HepG2 (cell line): ENCODE measurements around the gene MBD4. TPM values are rescaled to one million over a fixed set of nuclear protein-coding genes. Genes with fewer than 3 reads are reported as not detected.

Experiments used
- ATAC-seq: fragments of 200-7000 bp; cut with Tn5 transposase; 3 replicates; pipeline ENCODE4 v1.9.1; 2020; ENCODE audit warnings: mild to moderate bottlenecking, moderate library complexity
- BruUV-seq: library from RNA; stranded (reverse); fragments of 400-500 nt; replicated peaks from 2 replicates; lab custom pipeline; 2021; lab: Mats Ljungman, UMichigan
- CTCF ChIA-PET: fragments of 300-600 bp; formaldehyde crosslinking; extraction: SDS; loops from one replicate; lab custom pipeline; 2021; ENCODE audit warnings: low total read pairs, inconsistent platforms, low intra/inter-chr PET ratio; lab: Yijun Ruan, JAX
- POLR2A ChIA-PET: fragments of 350-600 bp; sonication (Branson Sonifier 250); formaldehyde crosslinking; loops from one replicate; lab custom pipeline; 2020; ENCODE audit warnings: antibody characterized with exemption, inconsistent platforms; lab: Yijun Ruan, JAX
- DNase-seq: peaks from one replicate; pipeline ENCODE4 v3.0.0-alpha.2; 2015; ENCODE audit warnings: low spot score
- FAIRE-seq: peaks from 3 replicates; lab custom pipeline; 2011; peaks lifted over from hg19 to GRCh38; lab: Jason Lieb, UNC
- H2AFZ ChIP-seq: one replicate; pipeline ENCODE4 v1.6.1; 2011; ENCODE audit warnings: low read length, inconsistent platforms
- H3K27ac ChIP-seq: fragments of 300-600 bp; 3 replicates; pipeline ENCODE4 v1.8.0; 2011; ENCODE audit warnings: mixed run types, mild to moderate bottlenecking, mixed read lengths, low read length, inconsistent platforms; ENCODE audit not compliant: insufficient read depth; ENCODE audit errors: extremely low read length
- H3K27me3 ChIP-seq, 2 experiments: fragments of 200-600 bp in 1 of 2; 2 replicates in 1 of 2; 3 replicates in 1 of 2; pipeline versions ENCODE4 v1.6.0 to v1.8.0; 2011; ENCODE audit warnings: low read length in 2 of 2, mild to moderate bottlenecking in 2 of 2, moderate library complexity in 2 of 2, inconsistent platforms in 1 of 2; ENCODE audit not compliant: insufficient read depth in 2 of 2, control insufficient read depth in 1 of 2
- H3K36me3 ChIP-seq, 2 experiments: fragments of 200-600 bp in 1 of 2; replicated peaks in 1 of 2; 2 replicates in 1 of 2; 3 replicates in 1 of 2; pipeline versions ENCODE4 v1.5.1 to v1.8.0; 2011; ENCODE audit warnings: low read length in 2 of 2, inconsistent platforms in 1 of 2; ENCODE audit not compliant: insufficient read depth in 2 of 2, control insufficient read depth in 1 of 2
- H3K4me1 ChIP-seq: 2 replicates; pipeline ENCODE4 v1.5.1; 2012; ENCODE audit warnings: low read length, inconsistent platforms; ENCODE audit not compliant: insufficient read depth
- H3K4me2 ChIP-seq: 2 replicates; pipeline ENCODE4 v1.6.0; 2011; ENCODE audit warnings: low read depth, low read length, inconsistent platforms
- H3K4me3 ChIP-seq, 3 experiments: fragments of 200-600 bp in 1 of 3; sonication (generic), shearing (Covaris generic) in 1 of 3; replicated peaks in 1 of 3; 2 replicates each; pipeline ENCODE4 v1.5.1; 2011 to 2016; ENCODE audit warnings: low read length in 3 of 3, inconsistent platforms in 2 of 3, low read depth in 2 of 3, mild to moderate bottlenecking in 2 of 3, control low read depth in 1 of 3, mixed read lengths in 1 of 3; ENCODE audit not compliant: insufficient read depth in 1 of 3
- H3K79me2 ChIP-seq: one replicate; pipeline ENCODE4 v1.6.1; 2011; ENCODE audit warnings: low read length, inconsistent platforms; ENCODE audit not compliant: insufficient read depth
- H3K9ac ChIP-seq: 2 replicates; pipeline ENCODE4 v1.6.0; 2011; ENCODE audit warnings: mild to moderate bottlenecking, low read depth, low read length, inconsistent platforms; ENCODE audit not compliant: insufficient read depth
- H3K9me3 ChIP-seq: 2 replicates; pipeline ENCODE4 v1.5.1; 2012; ENCODE audit warnings: mild to moderate bottlenecking, low read length
- H4K20me1 ChIP-seq: 2 replicates; pipeline ENCODE4 v1.6.0; 2011; ENCODE audit warnings: inconsistent platforms, mild to moderate bottlenecking, low read length, moderate library complexity; ENCODE audit not compliant: insufficient read depth
- ARNTL ChIP-seq: sonication (generic); formaldehyde crosslinking; IDR thresholded peaks from 2 replicates; pipeline ENCODE4 v1.4.0; 2020; ENCODE audit warnings: mild to moderate bottlenecking, missing genetic modification reagents
- DMTF1 ChIP-seq: sonication (generic); formaldehyde crosslinking; IDR thresholded peaks from 2 replicates; pipeline ENCODE4 v1.4.0; 2020; ENCODE audit warnings: mild to moderate bottlenecking, missing genetic modification reagents
- MNT ChIP-seq: fragments of 450-650 bp; IDR thresholded peaks from 2 replicates; pipeline ENCODE4 v1.6.1; 2016
- PHB2 ChIP-seq: fragments of 450-650 bp; IDR thresholded peaks from 2 replicates; pipeline ENCODE4 v1.6.1; 2018; ENCODE audit not compliant: partially characterized antibody
- RXRA ChIP-seq: sonication (generic); formaldehyde crosslinking; IDR thresholded peaks from 2 replicates; pipeline ENCODE4 v1.5.1; 2020; ENCODE audit warnings: missing genetic modification reagents
- TMF1 ChIP-seq: sonication (generic); formaldehyde crosslinking; IDR thresholded peaks from 2 replicates; pipeline ENCODE4 v1.8.1; 2022; ENCODE audit warnings: low read depth, missing genetic modification reagents
- ZFP36L2 ChIP-seq: sonication (generic); formaldehyde crosslinking; IDR thresholded peaks from 2 replicates; pipeline ENCODE4 v1.4.0; 2020; ENCODE audit warnings: missing genetic modification reagents
- ZNF142 ChIP-seq: sonication (generic); formaldehyde crosslinking; IDR thresholded peaks from 2 replicates; pipeline ENCODE4 v1.4.0; 2020; ENCODE audit warnings: missing genetic modification reagents
- ZNF143 ChIP-seq: sonication (generic); formaldehyde crosslinking; IDR thresholded peaks from 2 replicates; pipeline ENCODE4 v1.4.0; 2020; ENCODE audit warnings: missing genetic modification reagents
- ZNF33B ChIP-seq: sonication (generic); formaldehyde crosslinking; IDR thresholded peaks from 2 replicates; pipeline ENCODE4 v1.5.1; 2020; ENCODE audit warnings: mild to moderate bottlenecking, missing genetic modification reagents
- ZNF543 ChIP-seq: sonication (generic); formaldehyde crosslinking; IDR thresholded peaks from 2 replicates; pipeline ENCODE4 v1.4.0; 2020; ENCODE audit warnings: mild to moderate bottlenecking, missing genetic modification reagents
- ZSCAN9 ChIP-seq: IDR thresholded peaks from 2 replicates; pipeline ENCODE4 v1.6.1; 2016; ENCODE audit warnings: borderline replicate concordance
- WGBS: methylation state at CpG from one replicate; pipeline ENCODE4 v1.1.6; 2017; ENCODE audit warnings: low lambda C conversion rate; 5-methylcytosine and 5-hydroxymethylcytosine counted together
- in situ Hi-C: cut with HindIII; loops from 2 replicates; pipeline ENCODE4 v1.10.0; 2017; ENCODE audit warnings: low pct_unique_long_range_greater_than_20kb; ENCODE audit not compliant: extremely low pct_ligation_motif_present
- intact Hi-C: fragments of 100-400 bp; cut with micrococcal nuclease; formaldehyde crosslinking; loops from one replicate; pipeline ENCODE4 v1.10.0; 2022; ENCODE audit not compliant: unreplicated experiment
- polyA plus RNA-seq, 8 experiments: library from polyadenylated mRNA; depleted of rRNA in 3 of 8; stranded (reverse) in 7 of 8; unstranded in 1 of 8; fragments of >200 nt; fragmentation: Illumina TruSeq in 4 of 8; extraction: Trizol in 4 of 8; gene quantifications; 2 replicates each; pipeline versions ENCODE4 v1.2.1 to v1.2.3, GENCODE V29; 2011 to 2016; ENCODE audit warnings: low read depth in 4 of 8, missing spikeins in 1 of 8, mixed read lengths in 1 of 8; ENCODE audit not compliant: insufficient read depth in 1 of 8
- total RNA-seq, 5 experiments: library from RNA; depleted of rRNA; stranded (reverse); fragments of >200 nt; fragmentation: Illumina TruSeq; extraction: Trizol; gene quantifications; 2 replicates each; pipeline ENCODE4 v1.2.3, GENCODE V29; 2016; ENCODE audit warnings: low read depth in 1 of 5

The MBD4 gene
- total and polyA plus RNA-seq, 2 of the 13 experiments (the other 11 are each of a cell fraction or from before 2014, with no cell fraction given) = 14.9 to 25.3 TPM

GRCh38 chr3:129448186-129448895, 8.6 kb upstream of the MBD4 start:
- ATAC-seq (no peak), DNase-seq (no peak), FAIRE-seq (no peak)
- in situ Hi-C loops = no loop called here
- Histone ChIP-seq H3K9me3 (no peaks in the 10 kb centered on the region), H3K4me1 (peaks cover 23% of the 10 kb centered on the region), H3K27ac (no peak overlapping the region), H3K4me3 (no peak overlapping the region), H3K9ac (no peak overlapping the region), H3K36me3 (no peaks in the 10 kb centered on the region), H3K79me2 (no peaks in the 10 kb centered on the region), H2AFZ (no peak overlapping the region), H4K20me1 (no peaks in the 10 kb centered on the region), H3K27me3 (no peaks in the 10 kb centered on the region), H3K4me2 (no peak overlapping the region)
- intact Hi-C loops = no loop called here
- CTCF ChIA-PET = no interaction called here
- no TSS peak for BruUV-seq
- POLR2A ChIA-PET = interaction anchor here (0.8 kb wide), 1 partner anchor 9 kb away, joined by 6 read pairs; the partner anchor contains the start of genes IFT122 and MBD4
- TF ChIP-seq ZNF143 (CRISPR knock-in tag) (no peak), ZFP36L2 (CRISPR knock-in tag) (no peak), PHB2 (no peak), ZNF33B (CRISPR knock-in tag) (no peak), DMTF1 (CRISPR knock-in tag) (no peak), ARNTL (CRISPR knock-in tag) (no peak), RXRA (no peak), ZNF142 (CRISPR knock-in tag) (no peak), MNT (no peak), ZSCAN9 (CRISPR knock-in tag) (no peak), TMF1 (CRISPR knock-in tag) (no peak), ZNF543 (CRISPR knock-in tag) (no peak)
- 95% methylated on average over 18 of the region's 18 CpGs for WGBS
